Nephron (organoid): ENCODE results near the gene PLCB1.

Experiments
- H3K27ac Mint-ChIP-seq, 3 experiments: 2 replicates each; pipeline ENCODE4 v1.8.0; 2020; ENCODE audit warnings: mixed read lengths in 3 of 3, mild to moderate bottlenecking in 2 of 3, moderate library complexity in 1 of 3
- H3K27me3 Mint-ChIP-seq: 2 replicates; pipeline ENCODE4 v1.8.0; 2021; ENCODE audit warnings: low read depth, mild to moderate bottlenecking, moderate library complexity, mixed read lengths
- H3K36me3 Mint-ChIP-seq: 2 replicates; pipeline ENCODE4 v1.8.0; 2020; ENCODE audit warnings: low read depth, mixed read lengths
- H3K4me1 Mint-ChIP-seq: 2 replicates; pipeline ENCODE4 v1.8.0; 2020; ENCODE audit warnings: mixed read lengths
- H3K4me3 Mint-ChIP-seq, 3 experiments: 2 replicates each; pipeline ENCODE4 v1.8.0; 2020; ENCODE audit warnings: mild to moderate bottlenecking in 3 of 3, mixed read lengths in 3 of 3, moderate library complexity in 2 of 3
- H3K9me3 Mint-ChIP-seq: 2 replicates; pipeline ENCODE4 v1.8.0; 2020; ENCODE audit warnings: mixed read lengths
- TF ChIP-seq, protein P1 (sequence below), 3 experiments: fragments of 200-600 bp; sonication (generic); IDR thresholded peaks; one replicate each; pipeline ENCODE4 v1.5.0; 2021; ENCODE audit warnings: antibody characterized with exemption in 3 of 3; ENCODE audit not compliant: unreplicated experiment in 3 of 3

Gene PLCB1

DNA sequence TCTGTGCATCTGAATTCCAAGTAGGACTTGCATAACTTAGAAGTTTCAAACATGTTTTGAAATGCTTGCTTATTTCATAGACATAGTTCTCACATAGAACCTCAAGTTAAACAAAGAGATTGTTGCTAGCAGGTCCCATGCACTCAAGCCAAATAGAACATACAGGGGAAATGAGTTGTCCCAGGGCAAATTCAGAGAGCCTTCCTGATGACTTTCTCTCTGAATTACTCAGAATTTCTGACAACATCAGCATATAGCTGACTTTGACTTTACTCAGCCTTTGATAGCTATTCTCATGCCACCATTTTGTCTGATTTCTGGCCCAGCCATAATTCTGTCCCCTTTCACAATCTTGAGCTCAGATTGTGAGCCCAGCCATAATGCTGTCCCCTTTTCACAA lies 603.6 kb downstream of the PLCB1 start:
- peaks cover 33% of the 10 kb centered on the region for H3K36me3 Mint-ChIP-seq
- no peak overlapping the region for H3K4me3 Mint-ChIP-seq
- TF ChIP-seq, protein P1, sequence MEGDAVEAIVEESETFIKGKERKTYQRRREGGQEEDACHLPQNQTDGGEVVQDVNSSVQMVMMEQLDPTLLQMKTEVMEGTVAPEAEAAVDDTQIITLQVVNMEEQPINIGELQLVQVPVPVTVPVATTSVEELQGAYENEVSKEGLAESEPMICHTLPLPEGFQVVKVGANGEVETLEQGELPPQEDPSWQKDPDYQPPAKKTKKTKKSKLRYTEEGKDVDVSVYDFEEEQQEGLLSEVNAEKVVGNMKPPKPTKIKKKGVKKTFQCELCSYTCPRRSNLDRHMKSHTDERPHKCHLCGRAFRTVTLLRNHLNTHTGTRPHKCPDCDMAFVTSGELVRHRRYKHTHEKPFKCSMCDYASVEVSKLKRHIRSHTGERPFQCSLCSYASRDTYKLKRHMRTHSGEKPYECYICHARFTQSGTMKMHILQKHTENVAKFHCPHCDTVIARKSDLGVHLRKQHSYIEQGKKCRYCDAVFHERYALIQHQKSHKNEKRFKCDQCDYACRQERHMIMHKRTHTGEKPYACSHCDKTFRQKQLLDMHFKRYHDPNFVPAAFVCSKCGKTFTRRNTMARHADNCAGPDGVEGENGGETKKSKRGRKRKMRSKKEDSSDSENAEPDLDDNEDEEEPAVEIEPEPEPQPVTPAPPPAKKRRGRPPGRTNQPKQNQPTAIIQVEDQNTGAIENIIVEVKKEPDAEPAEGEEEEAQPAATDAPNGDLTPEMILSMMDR (IDR thresholded peaks at IDR 0.05; ENCODE audit: unreplicated experiment in 3 of 3), result no peak
- no peaks in the 10 kb centered on the region for H3K4me1 Mint-ChIP-seq
- H3K27me3 Mint-ChIP-seq, result no peaks in the 10 kb centered on the region
- no peaks in the 10 kb centered on the region for H3K9me3 Mint-ChIP-seq
- no peak overlapping the region for H3K27ac Mint-ChIP-seq

DNA sequence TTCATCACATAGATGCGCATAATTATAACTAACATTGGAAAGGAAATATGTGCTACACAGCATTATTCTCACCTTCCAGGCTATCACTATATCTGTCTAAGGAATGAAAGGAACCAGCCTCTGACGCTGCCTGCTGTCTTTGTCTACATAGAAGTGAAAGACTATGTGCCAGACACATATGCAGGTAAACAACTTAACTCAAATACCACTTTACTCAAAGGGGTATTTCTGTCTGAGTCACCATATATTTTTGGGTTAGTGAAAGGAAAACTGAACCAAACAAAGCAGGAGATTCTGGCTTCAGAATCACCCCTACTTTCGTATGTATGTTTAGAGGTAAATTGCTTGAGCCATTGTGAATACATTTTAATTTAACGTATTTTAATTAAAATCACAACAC lies 608.2 kb downstream of the PLCB1 start:
- peaks cover 53% of the 10 kb centered on the region for H3K36me3 Mint-ChIP-seq
- H3K4me1 Mint-ChIP-seq, result no peaks in the 10 kb centered on the region
- TF ChIP-seq, protein P1 (IDR thresholded peaks at IDR 0.05; ENCODE audit: unreplicated experiment in 3 of 3), result no peak
- H3K27ac Mint-ChIP-seq, result no peak overlapping the region
- H3K4me3 Mint-ChIP-seq, result no peak overlapping the region
- no peaks in the 10 kb centered on the region for H3K27me3 Mint-ChIP-seq
- H3K9me3 Mint-ChIP-seq, result peaks cover 2% of the 10 kb centered on the region

DNA sequence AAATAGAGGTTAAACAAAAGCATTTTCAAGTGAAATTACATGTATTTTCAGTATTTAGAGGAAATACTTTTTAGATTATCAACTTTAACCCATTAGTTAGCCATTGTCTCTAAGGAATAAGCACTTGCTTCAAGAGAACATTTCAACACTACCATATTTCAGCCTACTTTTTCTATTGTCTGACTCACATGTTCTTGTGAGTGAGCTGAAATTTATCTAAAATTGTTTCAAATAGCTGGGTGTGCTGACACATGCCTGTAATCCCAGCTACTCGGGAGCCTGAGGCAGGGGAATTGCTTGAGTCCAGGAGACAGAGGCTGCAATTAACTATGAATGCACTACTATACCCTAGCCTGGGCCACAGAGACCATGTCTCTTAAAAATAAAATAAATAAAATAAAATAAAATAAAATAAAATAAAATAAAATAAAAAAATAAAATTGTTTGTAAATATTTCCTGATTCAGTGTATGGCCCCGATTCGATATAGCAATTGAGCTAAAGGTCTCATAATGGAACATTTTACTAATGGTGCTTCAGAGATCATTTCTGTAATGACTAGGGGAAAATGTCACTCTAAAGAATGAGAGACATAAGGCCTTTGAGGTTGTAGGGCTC lies 612.3 kb downstream of the PLCB1 start:
- Mint-ChIP-seq H3K4me3 (no peak overlapping the region), H3K27ac (no peak overlapping the region), H3K27me3 (no peaks in the 10 kb centered on the region), H3K9me3 (peaks cover 2% of the 10 kb centered on the region), H3K36me3 (peaks cover 31% of the 10 kb centered on the region), H3K4me1 (no peaks in the 10 kb centered on the region)
- TF ChIP-seq, protein P1 (IDR thresholded peaks at IDR 0.05; ENCODE audit: unreplicated experiment in 3 of 3), result no peak

DNA sequence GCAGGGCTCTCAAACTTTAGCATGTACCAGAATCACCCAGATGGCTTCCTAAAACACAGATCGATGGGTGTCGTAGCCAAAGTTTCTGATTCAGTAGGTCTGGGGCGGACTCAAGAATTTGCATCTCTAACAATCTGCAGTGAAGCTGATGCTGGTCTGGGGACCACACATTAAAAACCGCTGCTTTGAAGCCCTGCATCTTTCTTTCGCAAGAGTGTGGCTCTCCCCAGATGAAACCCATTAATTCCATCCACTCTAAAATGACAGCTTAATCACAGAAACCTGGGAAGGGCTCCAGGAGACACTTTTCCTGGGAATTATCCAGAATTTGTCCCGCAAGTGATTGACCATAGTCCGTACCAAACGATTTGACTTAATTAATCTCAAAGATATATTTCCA lies 617.0 kb downstream of the PLCB1 start:
- H3K4me3 Mint-ChIP-seq, result no peak overlapping the region
- TF ChIP-seq, protein P1 (IDR thresholded peaks at IDR 0.05; ENCODE audit: unreplicated experiment in 3 of 3), result no peak
- no peaks in the 10 kb centered on the region for H3K9me3 Mint-ChIP-seq
- H3K36me3 Mint-ChIP-seq, result peaks cover 3% of the 10 kb centered on the region
- H3K27ac Mint-ChIP-seq, result no peak overlapping the region
- no peaks in the 10 kb centered on the region for H3K27me3 Mint-ChIP-seq
- H3K4me1 Mint-ChIP-seq, result no peaks in the 10 kb centered on the region

DNA sequence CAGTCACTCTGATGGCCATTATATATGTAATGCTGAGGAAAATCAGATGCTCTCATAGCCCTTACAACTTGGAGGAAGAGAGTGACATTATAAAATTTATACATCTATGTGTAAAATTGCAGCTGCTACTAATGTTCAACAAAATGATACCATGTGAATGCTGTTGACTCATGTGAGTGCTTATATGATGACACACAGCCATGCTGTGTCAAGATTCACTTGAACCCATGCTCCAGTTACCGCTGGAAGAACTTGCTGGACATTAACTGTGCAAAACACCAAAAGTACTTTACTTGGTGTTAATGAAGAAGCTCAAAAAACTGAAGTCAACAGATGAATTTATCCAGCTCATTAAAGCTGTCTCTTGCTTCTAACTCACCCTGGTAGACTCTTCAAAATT lies 617.9 kb downstream of the PLCB1 start:
- H3K36me3 Mint-ChIP-seq, result peaks cover 3% of the 10 kb centered on the region
- no peak overlapping the region for H3K27ac Mint-ChIP-seq
- no peaks in the 10 kb centered on the region for H3K9me3 Mint-ChIP-seq
- TF ChIP-seq, protein P1 (IDR thresholded peaks at IDR 0.05; ENCODE audit: unreplicated experiment in 3 of 3), result no peak
- H3K27me3 Mint-ChIP-seq, result no peaks in the 10 kb centered on the region
- H3K4me1 Mint-ChIP-seq, result no peaks in the 10 kb centered on the region
- H3K4me3 Mint-ChIP-seq, result no peak overlapping the region

DNA sequence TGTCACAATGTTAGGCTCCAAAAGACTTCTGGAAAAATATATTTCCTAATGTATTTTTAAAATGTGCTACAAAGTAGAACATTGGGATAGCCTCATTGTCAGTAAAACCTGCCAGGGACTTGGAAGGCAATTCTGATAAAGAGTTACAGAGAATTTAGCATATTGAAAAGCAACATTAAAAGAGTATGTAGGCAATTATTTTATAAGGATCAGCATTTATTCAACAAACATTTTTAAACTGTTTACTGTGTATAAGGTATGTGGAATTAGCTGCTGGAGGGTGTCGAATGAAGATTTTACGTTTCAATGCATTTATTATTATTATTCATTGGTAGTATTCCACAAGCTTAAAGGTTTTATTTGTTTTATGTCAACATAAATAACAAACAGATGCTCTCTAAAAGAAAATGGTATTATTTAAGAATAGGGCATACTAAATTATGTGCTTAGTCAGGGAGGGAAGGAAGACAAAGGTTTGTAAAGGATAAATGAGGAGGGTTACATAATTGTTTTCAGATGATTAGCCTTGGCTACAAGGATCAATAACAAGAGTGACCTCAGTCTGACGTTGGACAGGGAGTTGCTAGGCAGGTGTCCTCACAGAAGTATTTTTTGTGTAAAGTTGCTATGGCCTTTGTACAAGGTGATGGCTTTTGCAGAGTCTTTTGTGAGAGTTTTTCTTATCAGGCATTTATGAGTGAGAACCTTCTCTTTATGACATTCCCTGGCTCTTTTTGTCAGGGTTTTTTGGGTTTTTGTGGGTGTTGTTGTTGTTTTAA lies 623.5 kb downstream of the PLCB1 start:
- no peaks in the 10 kb centered on the region for H3K9me3 Mint-ChIP-seq
- TF ChIP-seq, protein P1 (IDR thresholded peaks at IDR 0.05; ENCODE audit: unreplicated experiment in 3 of 3), result no peak
- no peaks in the 10 kb centered on the region for H3K27me3 Mint-ChIP-seq
- no peak overlapping the region for H3K4me3 Mint-ChIP-seq
- peaks cover 6% of the 10 kb centered on the region for H3K4me1 Mint-ChIP-seq
- H3K27ac Mint-ChIP-seq, result no peak overlapping the region
- peaks cover 12% of the 10 kb centered on the region for H3K36me3 Mint-ChIP-seq
